NCI-H345 treated with DMSO at 0.1 percent for 48 hours (cell line): Measurements from ENCODE around the gene GPANK1.
A peak's percentile ranks its signal among the peaks of the same experiment; 100 is the strongest.
"Not testable (repeated sequence)": the region's sequence is repeated elsewhere in the genome, so short reads cannot be mapped to it uniquely, and the experiment has no call there.

Source experiments
- DNase-seq: peaks from one replicate; lab custom pipeline; 2025; ENCODE audit not compliant: unreplicated experiment; lab: John Stamatoyannopoulos, UW

GPANK1 gene

GRCh38 chr6:31664790-31665500 is at the start of gene GPANK1:
TSS of gene GPANK1 (minus strand) at chr6:31664997. CDS start at chr6:31664478, 519 bp downstream.
- DNase-seq: peak; percentile 82

GRCh38 chr6:31713991-31714684 is 49.3 kb upstream of the GPANK1 start:
- DNase-seq: no peak

- DNase-seq: no peak
These were observed 48.7 kb upstream of the GPANK1 start for GRCh38 chr6:31713465-31713864.

- no peak for DNase-seq
These were observed 47.5 kb upstream of the GPANK1 start for GRCh38 chr6:31712296-31712695.

- no peak for DNase-seq
These were observed 46.4 kb upstream of the GPANK1 start for GRCh38 chr6:31711233-31711632.

GRCh38 chr6:31710523-31711219 is 45.9 kb upstream of the GPANK1 start:
- DNase-seq: no peak

- DNase-seq: not testable (repeated sequence)
These were observed 44.4 kb upstream of the GPANK1 start for GRCh38 chr6:31709157-31709556.

GRCh38 chr6:31708224-31708623 is 43.4 kb upstream of the GPANK1 start:
- no peak for DNase-seq

- no peak for DNase-seq
These were observed 42.9 kb upstream of the GPANK1 start for GRCh38 chr6:31707701-31708100.

- no peak for DNase-seq
These were observed 41.8 kb upstream of the GPANK1 start, which contains the start of gene LY6G6F for GRCh38 chr6:31706599-31706998. TSS of gene LY6G6F (plus strand) at chr6:31706866. CDS start at chr6:31706907, 41 bp downstream.

- no peak for DNase-seq
These were observed 41.1 kb upstream of the GPANK1 start for GRCh38 chr6:31705931-31706330.

- peak; percentile 94 for DNase-seq
These were observed 38.3 kb upstream of the GPANK1 start, which contains the start of gene ABHD16A for GRCh38 chr6:31702819-31703716. TSS of gene ABHD16A (minus strand) at chr6:31703324. CDS start at chr6:31703281, 43 bp downstream.

GRCh38 chr6:31702405-31702818 is 37.6 kb upstream of the GPANK1 start:
- no peak for DNase-seq

GRCh38 chr6:31701666-31702404 is 37.0 kb upstream of the GPANK1 start:
- DNase-seq: no peak

GRCh38 chr6:31700740-31701401 is 36.1 kb upstream of the GPANK1 start:
- DNase-seq: no peak

- no peak for DNase-seq
These were observed 32.8 kb upstream of the GPANK1 start for GRCh38 chr6:31697555-31697954.

GRCh38 chr6:31693535-31693934 is 28.7 kb upstream of the GPANK1 start:
- no peak for DNase-seq

- DNase-seq: no peak
These were observed 28.1 kb upstream of the GPANK1 start for GRCh38 chr6:31692886-31693285.

- DNase-seq: no peak
These were observed 27.6 kb upstream of the GPANK1 start for GRCh38 chr6:31692353-31692752.
